DMS 273 (cell line): ENCODE data around the gene CXCR1.
"Not testable (repeated sequence)": the region's sequence is repeated elsewhere in the genome, so short reads cannot be mapped to it uniquely, and the experiment has no call there.

Experiments
- DNase-seq: peaks from one replicate; lab custom pipeline; 2025; ENCODE audit not compliant: unreplicated experiment; lab: John Stamatoyannopoulos, UW

CXCR1 gene

GRCh38 chr2:218166791-218167190 is at the start of gene CXCR1:
Gene CXCR1 (minus strand): TSS chr2:218166962. CDS start chr2:218165211, 1,751 bp downstream.
- DNase-seq = no peak

GRCh38 chr2:218216336-218216673 is 49.5 kb upstream of the CXCR1 start:
- DNase-seq = peak; percentile 26

GRCh38 chr2:218214116-218214515 is 47.4 kb upstream of the CXCR1 start:
- DNase-seq = no peak

- DNase-seq = no peak
These were observed 42.3 kb upstream of the CXCR1 start for GRCh38 chr2:218209078-218209477.

GRCh38 chr2:218202266-218202665 is 35.5 kb upstream of the CXCR1 start:
- DNase-seq = peak; percentile 9

- no peak for DNase-seq
These were observed 30.2 kb upstream of the CXCR1 start for GRCh38 chr2:218196974-218197373.

- no peak for DNase-seq
These were observed 28.1 kb upstream of the CXCR1 start for GRCh38 chr2:218194880-218195279.

- DNase-seq = peak; percentile 41
These were observed 26.9 kb upstream of the CXCR1 start for GRCh38 chr2:218193701-218194100.

- DNase-seq = no peak
These were observed 26.2 kb upstream of the CXCR1 start for GRCh38 chr2:218192902-218193430.

- no peak for DNase-seq
These were observed 21.8 kb upstream of the CXCR1 start for GRCh38 chr2:218188528-218188927.

GRCh38 chr2:218187296-218188015 is 20.7 kb upstream of the CXCR1 start:
- DNase-seq = peak; percentile 19

GRCh38 chr2:218186876-218187275 is 20.1 kb upstream of the CXCR1 start:
- no peak for DNase-seq

GRCh38 chr2:218186355-218186766 is 19.6 kb upstream of the CXCR1 start:
- DNase-seq = peak; percentile 83

- no peak for DNase-seq
These were observed 17.6 kb upstream of the CXCR1 start for GRCh38 chr2:218184331-218184730.

- no peak for DNase-seq
These were observed 13.8 kb upstream of the CXCR1 start for GRCh38 chr2:218180467-218181114.

GRCh38 chr2:218179782-218180181 is 13.0 kb upstream of the CXCR1 start:
- no peak for DNase-seq

GRCh38 chr2:218172845-218173244 is 6.1 kb upstream of the CXCR1 start:
- no peak for DNase-seq

GRCh38 chr2:218171744-218172143 is 5.0 kb upstream of the CXCR1 start:
- not testable (repeated sequence) for DNase-seq

GRCh38 chr2:218169757-218170546 is 3.2 kb upstream of the CXCR1 start:
- DNase-seq = peak; percentile 15

- peak; percentile 80 for DNase-seq
These were observed 2.1 kb upstream of the CXCR1 start for GRCh38 chr2:218168635-218169462.

GRCh38 chr2:218168016-218168415 is 1.3 kb upstream of the CXCR1 start:
- no peak for DNase-seq
